Liver (tissue), 9 donors: ENCODE results near the gene BARHL2. TPM values are rescaled to one million over a fixed set of nuclear protein-coding genes. Genes with fewer than 3 reads are reported as not detected.

Experiments
- DNase-seq: peaks from one replicate; pipeline ENCODE4 v3.0.0-alpha.2; 2017; ENCODE audit warnings: low spot score
- H3K27ac ChIP-seq, 2 donors: one replicate each; pipeline ENCODE4 v1.7.0; 2013; ENCODE audit warnings: inconsistent platforms in 2 of 2, low read length in 2 of 2, control low read depth in 1 of 2, low read depth in 1 of 2, mild to moderate bottlenecking in 1 of 2
- H3K27me3 ChIP-seq, 4 donors: one replicate each; pipeline versions ENCODE4 v1.6.1 to v1.7.0; 2013; ENCODE audit warnings: low read length in 3 of 4, inconsistent platforms in 1 of 4, mild to moderate bottlenecking in 1 of 4, moderate library complexity in 1 of 4; ENCODE audit not compliant: control insufficient read depth in 4 of 4, insufficient read depth in 4 of 4
- H3K36me3 ChIP-seq, 4 donors: one replicate each; pipeline versions ENCODE4 v1.6.1 to v1.7.0; 2013; ENCODE audit warnings: low read length in 3 of 4, mild to moderate bottlenecking in 3 of 4, low read depth in 1 of 4, moderate library complexity in 1 of 4; ENCODE audit not compliant: control insufficient read depth in 4 of 4, insufficient read depth in 3 of 4
- H3K4me1 ChIP-seq, 4 donors: one replicate each; pipeline versions ENCODE4 v1.6.1 to v1.7.0; 2013; ENCODE audit warnings: low read length in 3 of 4, mild to moderate bottlenecking in 3 of 4, moderate library complexity in 1 of 4; ENCODE audit not compliant: control insufficient read depth in 4 of 4, insufficient read depth in 4 of 4
- H3K4me3 ChIP-seq, 3 donors: one replicate each; pipeline versions ENCODE4 v1.6.1 to v1.7.0; 2013; ENCODE audit warnings: low read length in 3 of 3, control low read depth in 1 of 3, low read depth in 1 of 3, mild to moderate bottlenecking in 1 of 3
- H3K9ac ChIP-seq, 2 donors: one replicate each; pipeline ENCODE4 v1.7.0; 2013; ENCODE audit warnings: low read length in 2 of 2, mild to moderate bottlenecking in 2 of 2, moderate library complexity in 2 of 2, control low read depth in 1 of 2, low read depth in 1 of 2
- H3K9me3 ChIP-seq, 4 donors: one replicate each; pipeline versions ENCODE4 v1.6.1 to v1.7.0; 2013; ENCODE audit warnings: low read length in 3 of 4; ENCODE audit not compliant: control insufficient read depth in 4 of 4
- EGR1 ChIP-seq, 2 donors: IDR thresholded peaks; 2 replicates each; pipeline ENCODE4 v1.6.1; 2016 to 2018; ENCODE audit warnings: antibody characterized with exemption in 2 of 2, low read depth in 2 of 2
- FOXA1 ChIP-seq: IDR thresholded peaks from 2 replicates; pipeline ENCODE4 v1.6.1; 2016; ENCODE audit warnings: antibody characterized with exemption
- FOXA2 ChIP-seq: IDR thresholded peaks from 2 replicates; pipeline ENCODE4 v1.6.1; 2016; ENCODE audit warnings: antibody characterized with exemption
- GABPA ChIP-seq, 2 donors: IDR thresholded peaks in 1 of 2; conservative IDR thresholded peaks in 1 of 2; 2 replicates each; pipeline ENCODE4 v1.6.1; 2016; ENCODE audit warnings: antibody characterized with exemption in 2 of 2, mild to moderate bottlenecking in 1 of 2, moderate library complexity in 1 of 2
- HNF4A ChIP-seq, 2 donors: conservative IDR thresholded peaks; 2 replicates each; pipeline ENCODE4 v1.6.1; 2016; ENCODE audit warnings: antibody characterized with exemption in 2 of 2, mild to moderate bottlenecking in 2 of 2
- HNF4G ChIP-seq: IDR thresholded peaks from 2 replicates; pipeline ENCODE4 v1.6.1; 2016; ENCODE audit warnings: antibody characterized with exemption
- JUND ChIP-seq, 2 donors: IDR thresholded peaks; 2 replicates each; pipeline ENCODE4 v1.6.1; 2016; ENCODE audit warnings: antibody characterized with exemption in 2 of 2
- NR2F2 ChIP-seq: IDR thresholded peaks from 2 replicates; pipeline ENCODE4 v1.6.1; 2016; ENCODE audit warnings: antibody characterized with exemption
- RAD21 ChIP-seq, 2 donors: IDR thresholded peaks; 2 replicates each; pipeline ENCODE4 v1.6.1; 2016; ENCODE audit warnings: antibody characterized with exemption in 2 of 2, mild to moderate bottlenecking in 2 of 2
- RXRA ChIP-seq, 2 donors: IDR thresholded peaks; 2 replicates each; pipeline ENCODE4 v1.6.1; 2017 to 2018; ENCODE audit warnings: antibody characterized with exemption in 2 of 2, mild to moderate bottlenecking in 1 of 2
- WGBS: extraction: QIAGEN DNeasy Blood & Tissue Kit; methylation state at CpG from one replicate; pipeline ENCODE4 v1.1.7; 2013; 5-methylcytosine and 5-hydroxymethylcytosine counted together
- polyA plus RNA-seq, 2 donors: library from polyadenylated mRNA; stranded (reverse) in 1 of 2; unstranded in 1 of 2; fragments of 200-250 nt in 1 of 2; fragments of >200 nt in 1 of 2; fragmentation: Nextera tagmentation in 1 of 2; extraction: Ambion mirVana in 1 of 2; gene quantifications; one replicate each; pipeline versions ENCODE4 v1.2.1 to v1.2.3, GENCODE V29; 2013 to 2015
- total RNA-seq, 2 donors: library from RNA; depleted of rRNA; stranded (reverse); fragments of >200 nt; gene quantifications; one replicate each; pipeline ENCODE4 v1.2.3, GENCODE V29; 2014
- TF ChIP-seq, protein P1 (sequence below): IDR thresholded peaks from 2 replicates; pipeline ENCODE4 v1.6.1; 2016; ENCODE audit warnings: antibody characterized with exemption
- TF ChIP-seq, protein P2 (sequence below): IDR thresholded peaks from 2 replicates; pipeline ENCODE4 v1.6.1; 2016; ENCODE audit warnings: antibody characterized with exemption
- TF ChIP-seq, protein P3 (sequence below): IDR thresholded peaks from 2 replicates; pipeline ENCODE4 v1.6.1; 2016; ENCODE audit warnings: antibody characterized with exemption, mild to moderate bottlenecking
- TF ChIP-seq, protein P4 (sequence below): fragments of 150-350 bp; IDR thresholded peaks from 2 replicates; pipeline ENCODE4 v1.5.1; 2017; ENCODE audit warnings: improper control_type of control experiment, low read depth, low read length; ENCODE audit not compliant: missing input control
- donor health status: healthy.
- donor health status: healthy.
- donor health status: healthy.
- donor health status: healthy.
- donor health status: healthy.

The BARHL2 gene
- total and polyA plus RNA-seq, 4 donors: not detected

DNA sequence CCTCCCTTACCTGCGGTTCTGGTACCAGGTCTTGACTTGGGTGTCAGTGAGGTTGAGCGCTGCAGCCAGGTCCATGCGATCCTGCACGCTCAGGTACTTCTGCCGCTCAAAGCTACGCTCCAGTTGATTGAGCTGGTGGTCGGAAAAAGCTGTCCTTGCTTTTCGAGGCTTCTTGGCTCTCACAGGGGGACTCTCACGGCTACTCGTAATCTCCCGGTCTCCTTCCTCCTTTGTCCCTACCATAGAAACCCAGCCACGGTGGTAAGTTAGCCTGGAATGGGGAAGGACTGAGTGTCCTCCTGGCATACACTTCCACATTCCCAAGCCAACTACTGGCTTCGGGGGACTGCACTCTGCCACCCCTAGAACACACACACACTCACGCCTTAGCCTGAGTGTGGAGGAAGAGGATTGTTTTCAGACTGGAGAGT is 2.6 kb downstream of the BARHL2 start:
- Histone ChIP-seq H3K27ac (no peak overlapping the region), H3K9ac (no peak overlapping the region), H3K36me3 (no peaks in the 10 kb centered on the region), H3K4me3 (no peak overlapping the region), H3K9me3 (peaks cover 0 to 7% (median 0%) of the 10 kb centered on the region in 4 donors), H3K27me3 (peaks cover 5 to 37% (median 28%) of the 10 kb centered on the region in 4 donors), H3K4me1 (peaks cover 13 to 23% (median 17%) of the 10 kb centered on the region in 4 donors)
- WGBS: 8% methylated on average over 14 of the region's 14 CpGs
- TF ChIP-seq, protein P1, sequence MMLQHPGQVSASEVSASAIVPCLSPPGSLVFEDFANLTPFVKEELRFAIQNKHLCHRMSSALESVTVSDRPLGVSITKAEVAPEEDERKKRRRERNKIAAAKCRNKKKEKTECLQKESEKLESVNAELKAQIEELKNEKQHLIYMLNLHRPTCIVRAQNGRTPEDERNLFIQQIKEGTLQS: no peak
- DNase-seq: no peak

DNA sequence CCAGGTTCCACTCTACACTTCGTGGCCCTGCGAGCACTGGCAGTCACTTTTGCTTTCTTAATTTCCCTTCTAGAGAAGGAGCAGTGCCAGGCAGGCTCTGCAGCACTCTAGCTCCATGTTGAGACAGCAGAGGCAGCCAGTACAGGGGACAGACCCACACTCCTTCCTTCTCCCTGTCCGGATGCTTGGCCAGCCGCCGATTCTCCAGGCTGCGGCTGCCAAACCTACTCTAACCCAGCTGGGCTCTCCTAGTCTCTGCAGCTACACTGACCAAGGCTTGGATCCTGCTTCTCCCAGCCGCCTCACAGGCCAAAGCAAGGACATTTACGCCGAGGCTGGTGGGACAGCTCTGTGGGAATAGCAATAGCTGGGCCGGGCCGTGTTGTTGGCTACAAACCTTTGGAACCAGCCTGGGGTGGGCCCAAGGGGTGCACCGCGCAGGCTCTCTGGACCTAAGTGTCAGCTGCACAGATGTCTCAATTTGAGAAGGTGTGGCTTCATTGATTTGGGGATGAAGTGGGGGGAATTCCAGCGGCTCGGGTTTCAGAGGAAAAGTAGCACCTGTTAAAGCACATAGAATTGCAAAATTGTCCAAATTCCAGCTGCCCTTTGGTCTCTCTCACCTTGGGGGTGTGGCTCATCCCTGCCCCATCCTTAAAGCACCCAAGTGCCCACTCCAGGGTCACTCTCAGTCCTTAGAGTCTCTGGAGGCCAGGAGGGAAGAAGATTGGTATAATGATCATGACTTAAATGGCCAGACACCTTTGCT is 3.2 kb downstream of the BARHL2 start:
- 6% methylated on average over 15 of the region's 15 CpGs for WGBS
- H3K4me1 ChIP-seq: peaks cover 13 to 20% (median 16%) of the 10 kb centered on the region in 4 donors
- H3K27me3 ChIP-seq: peaks cover 5 to 38% (median 28%) of the 10 kb centered on the region in 4 donors
- H3K27ac ChIP-seq: no peak overlapping the region
- no peak overlapping the region for H3K9ac ChIP-seq
- no peak overlapping the region for H3K4me3 ChIP-seq
- DNase-seq: no peak
- no peak for TF ChIP-seq FOXA2
- TF ChIP-seq, protein P2, sequence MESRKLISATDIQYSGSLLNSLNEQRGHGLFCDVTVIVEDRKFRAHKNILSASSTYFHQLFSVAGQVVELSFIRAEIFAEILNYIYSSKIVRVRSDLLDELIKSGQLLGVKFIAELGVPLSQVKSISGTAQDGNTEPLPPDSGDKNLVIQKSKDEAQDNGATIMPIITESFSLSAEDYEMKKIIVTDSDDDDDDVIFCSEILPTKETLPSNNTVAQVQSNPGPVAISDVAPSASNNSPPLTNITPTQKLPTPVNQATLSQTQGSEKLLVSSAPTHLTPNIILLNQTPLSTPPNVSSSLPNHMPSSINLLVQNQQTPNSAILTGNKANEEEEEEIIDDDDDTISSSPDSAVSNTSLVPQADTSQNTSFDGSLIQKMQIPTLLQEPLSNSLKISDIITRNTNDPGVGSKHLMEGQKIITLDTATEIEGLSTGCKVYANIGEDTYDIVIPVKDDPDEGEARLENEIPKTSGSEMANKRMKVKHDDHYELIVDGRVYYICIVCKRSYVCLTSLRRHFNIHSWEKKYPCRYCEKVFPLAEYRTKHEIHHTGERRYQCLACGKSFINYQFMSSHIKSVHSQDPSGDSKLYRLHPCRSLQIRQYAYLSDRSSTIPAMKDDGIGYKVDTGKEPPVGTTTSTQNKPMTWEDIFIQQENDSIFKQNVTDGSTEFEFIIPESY: no peak
- TF ChIP-seq NR2F2: no peak
- no peak for TF ChIP-seq EGR1 (IDR thresholded peaks at IDR 0.05; ENCODE audit: low read depth in 2 of 2)
- TF ChIP-seq RXRA (IDR thresholded peaks at IDR 0.05): no peak
- no peak for TF ChIP-seq JUND (IDR thresholded peaks at IDR 0.05)
- TF ChIP-seq, protein P3, sequence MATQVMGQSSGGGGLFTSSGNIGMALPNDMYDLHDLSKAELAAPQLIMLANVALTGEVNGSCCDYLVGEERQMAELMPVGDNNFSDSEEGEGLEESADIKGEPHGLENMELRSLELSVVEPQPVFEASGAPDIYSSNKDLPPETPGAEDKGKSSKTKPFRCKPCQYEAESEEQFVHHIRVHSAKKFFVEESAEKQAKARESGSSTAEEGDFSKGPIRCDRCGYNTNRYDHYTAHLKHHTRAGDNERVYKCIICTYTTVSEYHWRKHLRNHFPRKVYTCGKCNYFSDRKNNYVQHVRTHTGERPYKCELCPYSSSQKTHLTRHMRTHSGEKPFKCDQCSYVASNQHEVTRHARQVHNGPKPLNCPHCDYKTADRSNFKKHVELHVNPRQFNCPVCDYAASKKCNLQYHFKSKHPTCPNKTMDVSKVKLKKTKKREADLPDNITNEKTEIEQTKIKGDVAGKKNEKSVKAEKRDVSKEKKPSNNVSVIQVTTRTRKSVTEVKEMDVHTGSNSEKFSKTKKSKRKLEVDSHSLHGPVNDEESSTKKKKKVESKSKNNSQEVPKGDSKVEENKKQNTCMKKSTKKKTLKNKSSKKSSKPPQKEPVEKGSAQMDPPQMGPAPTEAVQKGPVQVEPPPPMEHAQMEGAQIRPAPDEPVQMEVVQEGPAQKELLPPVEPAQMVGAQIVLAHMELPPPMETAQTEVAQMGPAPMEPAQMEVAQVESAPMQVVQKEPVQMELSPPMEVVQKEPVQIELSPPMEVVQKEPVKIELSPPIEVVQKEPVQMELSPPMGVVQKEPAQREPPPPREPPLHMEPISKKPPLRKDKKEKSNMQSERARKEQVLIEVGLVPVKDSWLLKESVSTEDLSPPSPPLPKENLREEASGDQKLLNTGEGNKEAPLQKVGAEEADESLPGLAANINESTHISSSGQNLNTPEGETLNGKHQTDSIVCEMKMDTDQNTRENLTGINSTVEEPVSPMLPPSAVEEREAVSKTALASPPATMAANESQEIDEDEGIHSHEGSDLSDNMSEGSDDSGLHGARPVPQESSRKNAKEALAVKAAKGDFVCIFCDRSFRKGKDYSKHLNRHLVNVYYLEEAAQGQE: no peak
- no peak for TF ChIP-seq RAD21 (IDR thresholded peaks at IDR 0.05)
- TF ChIP-seq, protein P4, sequence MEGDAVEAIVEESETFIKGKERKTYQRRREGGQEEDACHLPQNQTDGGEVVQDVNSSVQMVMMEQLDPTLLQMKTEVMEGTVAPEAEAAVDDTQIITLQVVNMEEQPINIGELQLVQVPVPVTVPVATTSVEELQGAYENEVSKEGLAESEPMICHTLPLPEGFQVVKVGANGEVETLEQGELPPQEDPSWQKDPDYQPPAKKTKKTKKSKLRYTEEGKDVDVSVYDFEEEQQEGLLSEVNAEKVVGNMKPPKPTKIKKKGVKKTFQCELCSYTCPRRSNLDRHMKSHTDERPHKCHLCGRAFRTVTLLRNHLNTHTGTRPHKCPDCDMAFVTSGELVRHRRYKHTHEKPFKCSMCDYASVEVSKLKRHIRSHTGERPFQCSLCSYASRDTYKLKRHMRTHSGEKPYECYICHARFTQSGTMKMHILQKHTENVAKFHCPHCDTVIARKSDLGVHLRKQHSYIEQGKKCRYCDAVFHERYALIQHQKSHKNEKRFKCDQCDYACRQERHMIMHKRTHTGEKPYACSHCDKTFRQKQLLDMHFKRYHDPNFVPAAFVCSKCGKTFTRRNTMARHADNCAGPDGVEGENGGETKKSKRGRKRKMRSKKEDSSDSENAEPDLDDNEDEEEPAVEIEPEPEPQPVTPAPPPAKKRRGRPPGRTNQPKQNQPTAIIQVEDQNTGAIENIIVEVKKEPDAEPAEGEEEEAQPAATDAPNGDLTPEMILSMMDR: no peak
- no peak for TF ChIP-seq FOXA1
- no peak for TF ChIP-seq HNF4A (conservative IDR thresholded peaks at IDR 0.05)
- no peak for TF ChIP-seq GABPA (IDR thresholded peaks at IDR 0.05 in 1 of 2, conservative IDR thresholded peaks at IDR 0.05 in 1 of 2)
- no peak for TF ChIP-seq HNF4G
- H3K36me3 ChIP-seq: no peaks in the 10 kb centered on the region
- peaks cover 0 to 7% (median 0%) of the 10 kb centered on the region in 4 donors for H3K9me3 ChIP-seq
